Mucosa of gallbladder (tissue), 1 donor: ENCODE results near the gene THUMPD2. TPM values are rescaled to one million over a fixed set of nuclear protein-coding genes. Genes with fewer than 3 reads are reported as not detected.

Experiments
- DNase-seq: peaks from one replicate; pipeline ENCODE4 v3.0.0-alpha.2; 2020; ENCODE audit warnings: low spot score
- total RNA-seq: library from RNA; stranded (reverse); gene quantifications from one replicate; pipeline ENCODE4 v1.2.1, GENCODE V29; 2021
- donor health status: DM: no; HTN: no; CAD: no.

The THUMPD2 gene
- total RNA-seq, 1 donor from 2014 or later, result 6.2 TPM

DNA sequence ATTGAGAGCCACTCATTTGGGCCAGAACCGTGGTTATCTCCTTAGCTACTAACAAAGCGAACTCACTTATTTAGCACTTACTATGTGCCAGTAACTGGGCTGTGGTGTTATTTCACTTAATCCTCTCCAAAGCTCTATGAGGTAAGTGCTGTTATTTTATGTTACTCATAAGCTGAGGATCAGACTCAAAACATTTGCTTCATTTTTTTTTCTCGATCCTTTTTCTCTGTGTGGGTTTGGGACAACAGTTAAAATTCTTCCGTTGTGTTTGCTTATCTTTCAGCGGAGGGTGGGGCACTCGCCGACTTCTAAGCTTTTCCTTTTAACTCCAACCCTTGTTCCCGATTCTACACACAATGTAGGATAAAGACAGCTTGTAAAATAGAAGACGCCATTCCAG lies 60.6 kb downstream of the THUMPD2 start:
- no peak for DNase-seq

DNA sequence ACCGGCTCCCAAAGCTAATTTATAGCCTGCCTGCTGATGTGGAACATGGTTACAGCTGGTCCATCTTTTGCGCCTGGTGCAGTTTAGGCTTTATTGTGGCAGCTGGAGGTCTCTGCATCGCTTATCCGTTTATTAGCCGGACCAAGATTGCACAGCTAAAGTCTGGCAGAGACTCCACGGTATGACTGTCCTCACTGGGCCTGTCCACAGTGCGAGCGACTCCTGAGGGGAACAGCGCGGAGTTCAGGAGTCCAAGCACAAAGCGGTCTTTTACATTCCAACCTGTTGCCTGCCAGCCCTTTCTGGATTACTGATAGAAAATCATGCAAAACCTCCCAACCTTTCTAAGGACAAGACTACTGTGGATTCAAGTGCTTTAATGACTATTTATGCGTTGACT lies 62.0 kb downstream of the THUMPD2 start:
- no peak for DNase-seq

DNA sequence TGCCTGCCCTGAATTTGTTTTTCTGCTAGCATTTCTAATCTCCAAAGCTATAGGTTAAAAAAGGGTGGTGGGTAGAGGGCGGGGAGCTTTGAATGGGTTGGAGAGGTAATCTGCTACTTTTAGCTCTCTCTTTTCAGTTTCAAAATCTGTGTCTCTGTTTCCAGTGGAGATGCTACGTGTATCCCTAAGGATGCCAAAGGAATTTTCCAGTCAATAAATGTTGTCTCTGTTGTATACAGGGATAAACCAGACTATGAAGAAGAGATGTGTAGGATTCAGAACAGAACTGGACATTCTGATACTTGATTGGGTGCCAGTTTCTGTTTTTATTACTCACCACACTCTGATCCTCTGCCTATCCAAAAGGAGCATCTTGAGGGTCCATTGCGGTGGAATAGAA lies 63.2 kb downstream of the THUMPD2 start:
- no peak for DNase-seq

DNA sequence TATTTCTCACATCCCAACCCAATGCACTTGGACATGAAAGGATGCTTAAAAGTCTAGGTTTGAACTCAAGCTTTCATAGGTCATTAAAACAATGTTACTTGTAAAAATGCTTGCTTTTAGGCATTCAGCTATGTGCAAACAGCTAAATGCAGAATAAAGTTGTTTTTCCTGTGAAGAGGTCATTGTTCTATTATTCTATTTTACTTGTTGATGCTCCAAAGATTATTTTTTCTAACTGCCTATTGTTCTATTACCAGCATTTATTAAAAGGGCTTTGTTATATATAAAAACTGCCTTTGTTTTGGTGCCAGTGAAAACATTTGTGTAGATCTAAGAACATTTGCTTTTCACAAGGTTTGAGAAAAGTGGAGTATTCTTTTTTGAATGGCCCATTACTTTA lies 64.0 kb downstream of the THUMPD2 start:
- DNase-seq, result no peak

DNA sequence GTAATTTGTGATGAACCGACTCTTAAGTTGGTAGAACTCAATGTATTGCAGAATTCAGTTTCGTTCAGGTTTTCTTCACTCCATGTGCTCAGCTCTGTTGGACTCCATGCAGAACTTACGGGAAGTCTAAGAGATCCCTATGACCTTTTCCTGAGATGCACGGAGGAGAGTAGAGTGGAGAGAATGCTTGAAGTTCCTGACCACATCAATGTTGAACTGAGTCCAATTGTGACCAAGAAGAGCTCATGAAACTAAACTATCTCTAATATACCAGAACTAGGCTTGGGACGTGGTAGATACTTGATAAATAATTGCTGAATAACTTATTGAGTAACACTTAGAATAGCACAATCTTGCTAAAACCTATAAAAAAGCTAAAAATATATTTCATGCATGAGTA lies 66.1 kb downstream of the THUMPD2 start:
- no peak for DNase-seq

DNA sequence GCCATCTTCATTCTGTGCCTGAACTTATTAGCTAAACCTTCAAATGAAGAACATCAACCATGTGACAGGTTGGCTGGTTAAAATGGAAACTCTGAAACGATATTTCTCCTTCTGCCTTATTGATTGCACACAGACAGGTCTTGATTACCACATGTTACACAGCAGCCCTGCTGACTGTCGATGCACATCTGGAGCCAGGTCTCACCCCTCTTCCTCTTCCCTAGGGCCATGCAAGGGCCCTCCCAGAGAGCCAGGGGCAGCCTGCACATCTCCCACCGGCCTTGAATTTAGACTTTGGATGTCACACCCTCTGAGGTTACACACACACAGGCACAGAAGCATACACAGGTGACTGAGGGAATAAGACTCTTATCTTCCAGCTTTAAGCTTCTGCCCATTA lies 68.3 kb downstream of the THUMPD2 start:
- DNase-seq, result no peak

DNA sequence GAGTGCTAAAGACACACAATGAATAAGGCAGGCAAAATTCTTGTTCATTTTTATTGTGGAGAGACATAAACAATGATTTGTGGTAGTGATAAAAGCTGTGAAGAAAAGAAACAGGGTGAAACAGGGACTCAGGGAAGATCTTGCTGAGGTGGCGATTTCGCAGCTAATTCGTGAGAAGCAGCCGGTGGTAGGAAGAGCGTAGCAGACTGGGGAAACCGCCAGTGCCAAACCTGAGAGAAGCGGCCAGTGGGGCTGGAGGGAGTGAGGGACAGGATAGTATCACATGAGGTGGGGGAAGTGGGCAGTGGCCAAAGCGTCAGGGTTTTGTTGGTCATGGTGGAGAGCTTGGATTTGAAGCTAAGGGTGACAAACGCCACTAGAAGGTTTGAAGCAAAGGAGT lies 71.1 kb downstream of the THUMPD2 start:
- no peak for DNase-seq

DNA sequence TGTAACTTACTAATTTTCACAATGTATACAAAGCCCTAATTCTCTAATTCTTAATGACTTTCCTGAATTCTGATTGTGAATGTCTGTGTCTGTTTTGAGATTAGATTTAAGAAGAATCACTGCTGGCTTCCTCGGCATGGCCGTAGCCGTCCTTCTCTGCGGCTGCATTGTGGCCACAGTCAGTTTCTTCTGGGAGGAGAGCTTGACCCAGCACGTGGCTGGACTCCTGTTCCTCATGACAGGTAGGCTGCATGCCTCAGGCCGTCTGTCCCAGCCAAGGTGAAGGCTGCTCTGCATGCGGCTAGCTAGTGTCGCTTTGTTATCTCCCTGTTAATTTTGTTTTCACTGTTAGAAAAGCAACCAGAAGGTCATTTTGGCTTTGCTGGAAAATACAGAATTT lies 72.1 kb downstream of the THUMPD2 start:
- DNase-seq, result no peak

DNA sequence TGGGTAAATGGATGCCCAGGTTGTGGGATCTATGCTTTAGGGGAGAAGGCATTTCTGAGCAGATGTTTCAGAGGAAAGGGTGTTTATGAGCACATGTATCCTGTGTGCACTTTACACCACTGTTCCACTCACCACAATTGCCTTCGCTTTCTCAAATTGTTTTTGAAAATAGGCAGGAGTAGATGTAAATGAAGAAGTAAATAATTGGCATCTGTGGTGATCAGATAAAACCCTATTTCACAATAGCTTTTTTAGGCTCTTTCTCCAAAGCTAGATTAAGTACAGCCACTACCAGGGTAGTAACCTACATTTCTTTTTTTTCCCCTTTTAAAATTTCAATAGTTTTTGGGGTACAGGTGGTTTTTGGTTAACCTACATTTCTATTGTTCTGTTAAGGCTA lies 72.7 kb downstream of the THUMPD2 start:
- DNase-seq, result no peak

DNA sequence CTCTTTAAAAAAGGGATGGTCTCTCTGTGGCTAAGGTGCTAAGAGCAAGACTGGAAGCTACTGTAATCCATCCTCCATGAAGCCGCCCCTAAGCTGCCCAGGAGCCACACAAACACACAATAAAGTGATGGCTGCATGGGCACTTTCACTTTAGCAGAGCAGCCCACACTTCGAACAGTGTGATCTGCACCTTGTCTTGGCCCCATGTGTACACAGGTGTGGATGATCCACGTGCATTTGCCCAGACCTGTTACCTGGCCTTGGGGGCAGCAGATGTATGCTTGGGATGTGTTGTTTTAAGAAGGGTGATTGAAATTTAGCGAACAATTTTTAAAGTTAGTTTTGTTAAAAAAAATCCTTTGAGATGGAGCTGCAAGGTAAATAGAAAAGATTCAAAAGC lies 73.4 kb downstream of the THUMPD2 start:
- no peak for DNase-seq

DNA sequence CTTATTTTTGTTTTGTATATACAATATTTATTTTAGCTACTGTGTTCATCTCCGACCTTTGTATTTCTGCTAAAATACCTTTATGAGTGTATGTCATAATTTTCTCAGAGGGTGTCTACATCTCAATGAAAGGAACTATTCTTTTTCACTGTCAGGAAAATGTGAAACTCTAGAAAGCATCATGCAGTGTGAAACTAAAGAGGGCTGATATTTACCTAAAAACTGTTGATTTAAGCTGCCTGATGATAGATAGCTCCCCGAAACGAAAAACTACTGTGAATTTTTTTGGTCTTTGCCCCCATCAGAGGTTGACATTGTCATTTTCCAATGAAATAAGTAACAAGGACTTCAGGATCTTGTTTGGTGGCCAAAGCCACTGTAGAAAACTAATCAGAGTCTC lies 74.5 kb downstream of the THUMPD2 start:
- no peak for DNase-seq

DNA sequence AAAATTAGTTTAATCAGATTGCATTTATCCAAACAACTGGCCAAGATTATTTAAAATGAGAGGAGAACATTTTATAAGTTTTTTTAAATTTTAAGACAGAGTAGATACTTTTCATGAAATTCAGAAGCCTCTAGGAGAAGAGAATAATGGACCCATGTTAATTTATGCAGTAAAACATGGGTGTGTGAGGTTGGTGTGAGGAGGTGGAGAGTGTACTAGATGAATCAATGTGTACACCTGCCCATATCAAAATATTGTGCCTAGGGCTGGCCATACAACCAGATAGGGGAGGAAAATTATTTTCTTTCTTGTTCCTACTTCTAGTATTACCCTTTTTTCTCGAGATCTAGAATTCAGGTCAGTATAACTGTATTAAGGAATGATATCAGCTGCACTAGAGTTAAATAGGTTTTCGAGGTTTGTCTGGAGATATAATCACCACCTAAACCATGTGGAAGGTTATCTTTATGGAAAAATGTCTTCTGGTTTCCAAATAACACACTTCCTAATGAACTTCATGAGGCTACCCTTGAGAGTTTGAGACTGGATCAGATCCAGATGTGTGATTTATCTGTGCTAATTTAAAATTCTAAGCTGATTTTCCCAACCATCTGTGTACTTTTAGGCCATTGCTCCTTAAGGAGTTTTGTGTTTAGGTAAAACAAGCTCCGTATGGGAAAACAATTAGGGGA lies 75.7 kb downstream of the THUMPD2 start:
- DNase-seq, result no peak

DNA sequence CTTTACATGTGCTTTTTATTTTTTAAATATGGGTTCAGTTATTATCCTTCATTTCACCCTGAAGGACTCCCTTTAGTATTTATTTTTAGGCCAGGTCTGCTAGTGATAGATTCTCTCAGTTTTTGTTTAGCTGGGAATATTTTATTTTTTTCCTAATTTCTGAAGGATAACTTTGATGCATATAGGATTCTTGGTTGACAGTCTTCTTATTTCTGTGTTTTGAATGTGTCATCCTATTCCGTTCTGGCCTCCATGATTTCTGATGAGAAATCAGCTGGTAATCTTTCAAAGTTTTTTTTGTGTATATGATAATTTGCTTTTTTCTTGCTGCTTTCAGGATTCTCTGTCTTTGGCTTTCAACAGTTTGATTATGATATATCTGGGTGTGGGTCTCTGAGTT lies 77.9 kb downstream of the THUMPD2 start:
- DNase-seq, result no peak

DNA sequence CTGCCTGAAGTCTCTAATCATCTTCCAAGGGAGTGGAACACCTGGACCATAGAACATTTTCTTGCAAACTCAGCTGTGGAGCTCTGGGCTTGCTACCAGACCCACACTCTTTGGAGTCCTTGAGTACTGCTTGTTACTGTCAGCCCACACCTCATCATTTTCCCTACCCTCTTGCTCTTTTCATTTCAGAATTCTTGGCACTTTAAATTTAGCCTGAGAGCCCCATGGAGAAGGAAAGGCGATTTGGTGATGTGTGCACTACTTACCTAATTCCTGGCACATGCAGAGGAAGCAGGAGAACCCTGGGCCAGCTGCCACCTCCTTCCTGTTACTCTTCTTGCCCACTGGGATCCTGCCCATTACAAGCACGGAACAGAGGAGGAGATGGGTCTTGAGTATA lies 81.6 kb downstream of the THUMPD2 start:
- DNase-seq, result no peak

DNA sequence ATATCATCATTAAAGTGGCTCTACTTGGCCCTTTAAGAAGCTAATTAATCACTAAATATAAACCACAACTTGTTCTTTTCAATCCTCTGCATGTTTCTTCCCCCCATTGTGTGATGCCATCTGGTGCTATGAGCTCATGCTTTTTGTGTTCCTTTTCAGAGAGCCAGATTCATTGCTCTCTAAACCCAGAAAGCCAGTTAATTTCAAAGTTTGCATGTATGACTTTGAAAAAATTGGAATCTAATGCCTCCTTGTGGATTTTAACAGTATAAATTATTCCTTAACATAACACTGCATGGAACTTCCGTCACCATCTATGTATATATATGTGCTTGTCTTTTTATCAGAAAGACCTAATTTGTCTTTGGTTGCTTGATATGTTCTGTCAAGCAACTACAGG lies 82.2 kb downstream of the THUMPD2 start:
- DNase-seq, result no peak

DNA sequence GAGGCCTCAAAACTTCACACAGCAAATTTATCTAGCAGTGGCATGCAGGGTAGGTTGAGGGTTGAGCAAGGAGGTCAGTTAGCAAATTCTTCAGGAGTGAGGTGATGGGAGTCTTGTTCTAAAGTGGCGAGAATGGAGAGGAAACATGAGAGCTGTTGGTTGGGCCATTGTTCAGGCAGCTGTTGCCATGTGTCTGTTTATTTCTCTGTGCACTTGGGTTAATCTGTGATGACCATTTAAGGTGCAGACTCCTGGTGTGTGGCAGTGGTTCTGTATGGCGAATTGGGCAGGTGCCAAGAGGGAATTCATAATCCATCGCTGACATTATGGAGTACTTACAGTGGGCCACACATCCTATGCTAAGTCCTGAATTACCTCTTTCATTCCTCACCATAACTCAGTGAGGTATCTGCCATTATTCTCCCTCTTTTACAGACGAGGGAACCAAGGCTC lies 82.9 kb downstream of the THUMPD2 start:
- DNase-seq, result no peak

DNA sequence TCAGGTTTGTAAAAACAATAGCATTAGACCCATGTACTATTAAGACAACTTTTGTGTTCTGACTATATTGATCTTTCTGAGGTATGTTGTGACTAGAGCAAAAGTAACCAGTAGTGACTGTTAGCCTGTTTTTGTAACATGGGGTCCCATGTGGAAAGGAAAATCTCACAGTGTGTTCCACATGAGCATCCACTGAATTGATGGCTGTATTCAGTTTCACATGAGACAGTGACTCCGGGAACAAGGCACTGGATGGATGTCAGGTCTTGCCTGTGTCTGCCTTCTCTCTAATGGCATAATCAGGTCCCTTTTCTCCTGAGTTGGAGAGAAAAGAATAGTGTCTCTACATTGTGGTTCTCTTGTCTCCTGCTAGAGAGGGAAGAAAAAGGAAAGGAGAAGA lies 85.8 kb downstream of the THUMPD2 start:
- DNase-seq, result no peak

DNA sequence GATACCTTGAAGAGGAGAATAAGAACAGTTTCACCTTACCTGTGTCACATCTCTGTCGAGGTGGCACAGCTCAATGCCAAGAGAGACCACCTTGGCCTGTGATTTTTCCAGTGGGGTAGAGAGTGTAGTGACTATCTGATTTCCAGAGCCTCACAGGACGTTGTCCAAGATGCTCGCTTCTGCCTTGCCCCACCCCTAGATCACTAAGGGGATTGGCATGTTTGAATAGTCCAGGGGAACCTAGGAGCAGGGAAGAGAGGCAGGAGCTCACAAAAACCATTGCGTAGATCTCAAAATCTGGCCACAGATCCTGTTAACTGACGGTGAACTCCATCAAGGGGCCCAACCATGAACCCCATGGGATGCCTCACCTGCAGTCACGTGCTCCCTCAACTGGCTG lies 89.2 kb downstream of the THUMPD2 start:
- no peak for DNase-seq

DNA sequence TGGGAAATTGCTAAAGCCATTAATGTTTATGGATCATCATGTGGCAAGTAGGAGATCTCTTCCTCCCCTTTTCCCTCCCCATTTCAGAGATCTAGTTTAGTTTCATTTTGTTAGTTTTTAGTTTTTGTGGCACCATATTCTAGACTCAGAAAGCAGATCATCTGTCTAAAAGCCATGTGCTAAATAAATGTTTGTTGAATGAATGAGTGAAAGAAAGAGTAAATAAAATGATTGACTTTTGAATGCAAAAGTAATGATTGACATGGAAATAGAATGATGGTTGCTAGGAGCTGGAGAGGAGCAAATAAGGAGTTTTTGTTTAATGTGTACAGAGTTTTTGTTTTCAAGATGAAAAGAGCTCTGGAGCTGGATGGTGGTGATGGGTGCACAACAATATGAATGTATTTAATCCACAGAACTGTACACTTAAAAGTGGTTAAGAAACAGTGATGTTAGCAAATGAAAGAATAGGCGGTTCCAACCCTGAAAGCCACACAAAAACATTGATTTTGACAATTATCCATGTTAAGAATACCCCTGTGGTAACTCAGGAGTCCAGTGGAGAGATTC lies 89.7 kb downstream of the THUMPD2 start:
- no peak for DNase-seq

DNA sequence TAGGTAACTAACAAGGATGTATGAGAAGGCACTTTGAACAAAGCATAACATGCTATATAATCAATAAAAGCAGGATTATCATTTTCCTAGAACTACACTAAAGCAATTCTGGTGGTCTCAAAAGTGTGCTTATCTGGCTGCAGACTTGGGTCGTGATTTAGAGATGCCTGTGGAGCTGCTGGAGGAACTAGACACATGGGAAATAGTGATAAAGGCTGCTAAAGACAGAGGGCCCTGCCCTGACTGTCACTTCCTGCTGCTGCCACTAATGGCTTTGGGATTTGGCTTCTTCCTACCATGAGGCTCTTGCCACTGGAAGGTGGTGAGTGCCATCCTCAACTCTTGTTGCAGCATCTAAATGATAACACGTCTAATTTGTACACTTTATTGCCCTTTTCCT lies 90.9 kb downstream of the THUMPD2 start:
- no peak for DNase-seq

DNA sequence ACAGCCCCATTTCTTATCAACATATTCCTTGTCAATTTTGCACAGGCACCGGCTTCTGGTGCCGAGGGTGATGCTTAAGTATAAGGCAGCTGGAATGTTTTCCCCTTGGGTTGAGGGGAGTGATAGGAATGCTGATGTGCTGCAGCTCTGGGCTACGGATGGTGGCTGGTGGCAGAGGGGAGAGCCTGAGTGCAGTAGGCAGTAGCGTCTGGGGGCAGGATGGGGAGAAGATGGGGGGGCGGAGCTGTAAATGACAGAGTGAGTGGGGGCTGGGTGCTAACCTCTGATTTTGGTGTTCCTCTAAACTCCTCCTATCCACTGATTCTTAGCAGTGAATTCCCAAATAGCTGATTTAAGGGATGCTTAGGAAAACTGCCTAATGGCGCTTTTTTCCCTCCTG lies 92.6 kb downstream of the THUMPD2 start:
- no peak for DNase-seq
